ENCODE results near the gene CTNNA2. TPM values are rescaled to one million over a fixed set of nuclear protein-coding genes. Genes with fewer than 3 reads are reported as not detected.

Gene CTNNA2
- total and polyA plus RNA-seq, 2 of the 8 experiments (the other 6 are each of a cell fraction or from before 2014, with no cell fraction given): 3.9 to 9.0 TPM

- Histone ChIP-seq H4K8ac (ENCODE audit: extremely low read depth, insufficient read depth, low read length) (no peak overlapping the region), H3K14ac (ENCODE audit: insufficient read length) (no peak overlapping the region), H3K9ac (replicated peaks in 1 of 4; ENCODE audit: extremely low read depth in 1 of 4, low read depth in 3 of 4, low read length in 3 of 4) (no peak overlapping the region), H4K91ac (replicated peaks; ENCODE audit: insufficient read length, low read length) (no peak overlapping the region), H3K27ac (ENCODE audit: low read depth, low read length) (no peak overlapping the region), H3K9me3 (ENCODE audit: insufficient read depth in 2 of 2, low read depth in 1 of 2, low read length in 1 of 2) (no peaks in the 10 kb centered on the region), H3K4me2 (ENCODE audit: insufficient read depth in 1 of 2, low read depth in 2 of 2, low read length in 2 of 2) (no peak overlapping the region), H2BK12ac (ENCODE audit: low read depth, low read length) (no peak overlapping the region), H4K20me1 (replicated peaks in 1 of 2; ENCODE audit: control insufficient read depth in 1 of 2, insufficient read depth in 2 of 2, low read length in 2 of 2) (no peaks in the 10 kb centered on the region), H4K5ac (ENCODE audit: insufficient read length, low read depth, low read length) (no peak overlapping the region), H2BK120ac (replicated peaks; ENCODE audit: low read depth, low read length) (no peak overlapping the region), H3K23ac (ENCODE audit: insufficient read length) (no peak overlapping the region), H2BK20ac (ENCODE audit: low read length) (no peak overlapping the region), H3K4ac (replicated peaks; ENCODE audit: insufficient read length, low read depth, low read length) (no peak overlapping the region), H3K36me3 (ENCODE audit: control insufficient read depth in 2 of 4, insufficient read depth in 4 of 4, low read length in 3 of 4) (no peaks in the 10 kb centered on the region), H3K23me2 (ENCODE audit: low read depth, low read length) (no peaks in the 10 kb centered on the region), H3K18ac (ENCODE audit: extremely low read depth, low read length) (no peak overlapping the region), H2AFZ (ENCODE audit: low read length) (no peak overlapping the region), H3K4me3 (ENCODE audit: extremely low read depth in 1 of 4, insufficient read depth in 2 of 4, low read depth in 3 of 4, low read length in 4 of 4) (no peak overlapping the region), H3K79me1 (ENCODE audit: low read depth, low read length) (no peaks in the 10 kb centered on the region), H3K27me3 (replicated peaks in 1 of 4; ENCODE audit: control insufficient read depth in 3 of 4, extremely low read depth in 1 of 4, insufficient read depth in 3 of 4, low read length in 3 of 4) (no peaks in the 10 kb centered on the region), H3K56ac (replicated peaks; ENCODE audit: insufficient read length, low read depth, low read length) (no peak overlapping the region), H2BK5ac (ENCODE audit: low read depth, low read length) (no peak overlapping the region), H2BK15ac (ENCODE audit: low read length) (no peak overlapping the region), H3K79me2 (ENCODE audit: control insufficient read depth in 1 of 2, insufficient read depth in 2 of 2, low read length in 2 of 2) (no peaks in the 10 kb centered on the region), H3K4me1 (replicated peaks in 1 of 4; ENCODE audit: control insufficient read depth in 3 of 4, insufficient read depth in 4 of 4, low read length in 3 of 4) (no peaks in the 10 kb centered on the region; a peak in 1 of 7 replicates), H2AK5ac (ENCODE audit: low read depth, low read length) (no peak overlapping the region)
- 80% methylated on average over 5 of the region's 5 CpGs; no CpG with 5 or more reads in 1 of the 2 experiments for WGBS, 2 experiments (ENCODE audit: extremely low coverage in 1 of 2, insufficient coverage in 1 of 2, insufficient read length in 1 of 2, insufficient replicate concordance in 2 of 2, low coverage in 1 of 2, low lambda C conversion rate in 2 of 2, missing lambda C conversion rate in 1 of 2)
- FAIRE-seq: no peak
- DNase-seq (ENCODE audit: low read depth in 1 of 2, low spot score in 2 of 2): no peak
- TF ChIP-seq, protein P1, sequence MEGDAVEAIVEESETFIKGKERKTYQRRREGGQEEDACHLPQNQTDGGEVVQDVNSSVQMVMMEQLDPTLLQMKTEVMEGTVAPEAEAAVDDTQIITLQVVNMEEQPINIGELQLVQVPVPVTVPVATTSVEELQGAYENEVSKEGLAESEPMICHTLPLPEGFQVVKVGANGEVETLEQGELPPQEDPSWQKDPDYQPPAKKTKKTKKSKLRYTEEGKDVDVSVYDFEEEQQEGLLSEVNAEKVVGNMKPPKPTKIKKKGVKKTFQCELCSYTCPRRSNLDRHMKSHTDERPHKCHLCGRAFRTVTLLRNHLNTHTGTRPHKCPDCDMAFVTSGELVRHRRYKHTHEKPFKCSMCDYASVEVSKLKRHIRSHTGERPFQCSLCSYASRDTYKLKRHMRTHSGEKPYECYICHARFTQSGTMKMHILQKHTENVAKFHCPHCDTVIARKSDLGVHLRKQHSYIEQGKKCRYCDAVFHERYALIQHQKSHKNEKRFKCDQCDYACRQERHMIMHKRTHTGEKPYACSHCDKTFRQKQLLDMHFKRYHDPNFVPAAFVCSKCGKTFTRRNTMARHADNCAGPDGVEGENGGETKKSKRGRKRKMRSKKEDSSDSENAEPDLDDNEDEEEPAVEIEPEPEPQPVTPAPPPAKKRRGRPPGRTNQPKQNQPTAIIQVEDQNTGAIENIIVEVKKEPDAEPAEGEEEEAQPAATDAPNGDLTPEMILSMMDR (IDR thresholded peaks at IDR 0.05; ENCODE audit: control extremely low read depth in 1 of 3, insufficient read depth in 1 of 3, low read depth in 1 of 3, low read length in 3 of 3): peak; percentile 29 to 42 (median 37)
- peak; percentile 51 to 70 for TF ChIP-seq RAD21 (IDR thresholded peaks at IDR 0.05 in 1 of 2, conservative IDR thresholded peaks at IDR 0.05 in 1 of 2; ENCODE audit: low read depth in 2 of 2, low read length in 2 of 2)
- no peak for TF ChIP-seq TAF1 (IDR thresholded peaks at IDR 0.05; ENCODE audit: low read depth, low read length)
- ChIA-PET POLR2A (ENCODE audit: partially characterized antibody) (no interaction called here), CTCF (ENCODE audit: partially characterized antibody) (interaction anchor here (0.7 to 2.5 kb wide), 12 partner anchors 8 to 449 kb away, joined by 3 to 9 read pairs (median 4); no protein-coding TSS in a partner anchor)
Measured at GRCh38 chr2:80437959-80438358, 925.1 kb downstream of the CTNNA2 start.

All from H1 (cell line).